GM20000 (cell line): ENCODE measurements around the gene HES5.
A peak's percentile ranks its signal among the peaks of the same experiment; 100 is the strongest.

Experiments used
- DNase-seq: peaks from one replicate; pipeline ENCODE4 v3.0.0; 2012; ENCODE audit warnings: low spot score
- TF ChIP-seq, protein P1 (sequence below): IDR thresholded peaks from 2 replicates; pipeline ENCODE4 v1.5.1; 2012; ENCODE audit warnings: mild to moderate bottlenecking, control low read depth; ENCODE audit errors: extremely low read depth, missing control alignments

Gene HES5

GRCh38 chr1:2497891-2498290 is 32.2 kb downstream of the HES5 start:
- TF ChIP-seq, protein P1, sequence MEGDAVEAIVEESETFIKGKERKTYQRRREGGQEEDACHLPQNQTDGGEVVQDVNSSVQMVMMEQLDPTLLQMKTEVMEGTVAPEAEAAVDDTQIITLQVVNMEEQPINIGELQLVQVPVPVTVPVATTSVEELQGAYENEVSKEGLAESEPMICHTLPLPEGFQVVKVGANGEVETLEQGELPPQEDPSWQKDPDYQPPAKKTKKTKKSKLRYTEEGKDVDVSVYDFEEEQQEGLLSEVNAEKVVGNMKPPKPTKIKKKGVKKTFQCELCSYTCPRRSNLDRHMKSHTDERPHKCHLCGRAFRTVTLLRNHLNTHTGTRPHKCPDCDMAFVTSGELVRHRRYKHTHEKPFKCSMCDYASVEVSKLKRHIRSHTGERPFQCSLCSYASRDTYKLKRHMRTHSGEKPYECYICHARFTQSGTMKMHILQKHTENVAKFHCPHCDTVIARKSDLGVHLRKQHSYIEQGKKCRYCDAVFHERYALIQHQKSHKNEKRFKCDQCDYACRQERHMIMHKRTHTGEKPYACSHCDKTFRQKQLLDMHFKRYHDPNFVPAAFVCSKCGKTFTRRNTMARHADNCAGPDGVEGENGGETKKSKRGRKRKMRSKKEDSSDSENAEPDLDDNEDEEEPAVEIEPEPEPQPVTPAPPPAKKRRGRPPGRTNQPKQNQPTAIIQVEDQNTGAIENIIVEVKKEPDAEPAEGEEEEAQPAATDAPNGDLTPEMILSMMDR, result no peak
- no peak for DNase-seq

GRCh38 chr1:2496746-2497145 is 33.3 kb downstream of the HES5 start:
- TF ChIP-seq, protein P1, result no peak
- DNase-seq, result no peak

- peak; percentile 78 for DNase-seq
- TF ChIP-seq, protein P1, result no peak
Observed at GRCh38 chr1:2496087-2496622, 33.9 kb downstream of the HES5 start.

DNA sequence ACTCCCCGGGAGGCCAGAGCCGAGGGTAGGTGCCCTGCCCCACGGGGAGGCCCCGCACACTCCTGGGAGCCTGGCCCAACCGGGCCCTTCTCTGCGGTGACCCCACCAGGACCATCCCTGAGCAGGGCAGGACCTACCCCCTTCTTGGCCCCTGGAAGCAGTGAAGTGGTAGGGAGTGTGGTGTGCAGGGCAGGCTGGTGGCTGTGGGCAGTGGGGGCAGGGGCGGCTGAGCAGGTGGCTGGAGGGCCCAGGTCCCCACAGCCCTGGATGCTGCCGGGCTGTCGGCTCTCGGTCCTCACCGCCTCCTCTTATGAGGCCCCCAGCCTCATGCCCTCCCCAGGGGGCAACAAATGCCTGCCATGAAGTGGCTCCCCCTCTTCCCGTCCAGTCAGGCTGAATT is 34.5 kb downstream of the HES5 start:
- no peak for DNase-seq

GRCh38 chr1:2495026-2495425 is 35.0 kb downstream of the HES5 start:
- no peak for DNase-seq
- TF ChIP-seq, protein P1, result no peak

More for the DNA sequence above, 34.5 kb downstream of the HES5 start:
- TF ChIP-seq, protein P1, result no peak

DNA sequence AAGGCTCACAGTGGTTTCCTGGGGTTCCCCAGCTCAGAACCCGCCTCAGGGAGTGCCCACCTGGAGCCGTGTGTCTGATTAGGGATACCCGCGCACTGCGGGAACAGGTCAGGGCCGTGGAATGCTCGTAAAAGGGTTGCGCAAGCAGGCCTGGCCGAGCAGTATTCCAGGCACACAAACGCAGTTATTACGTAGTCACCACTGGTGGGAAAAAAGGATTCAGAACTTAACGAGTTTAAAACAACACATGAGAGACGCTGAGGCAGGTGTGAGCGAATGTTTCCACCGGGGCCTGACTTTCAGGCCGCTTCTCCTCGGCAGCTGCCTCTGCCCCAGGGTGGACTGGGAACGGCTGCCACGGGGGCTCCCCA is 35.8 kb downstream of the HES5 start:
- no peak for DNase-seq
- TF ChIP-seq, protein P1, result no peak

GRCh38 chr1:2493691-2494322 is 36.3 kb downstream of the HES5 start:
- TF ChIP-seq, protein P1, result no peak
- DNase-seq, result no peak
